ENCODE results near the gene CCDC88C.
A peak's percentile ranks its signal among the peaks of the same experiment; 100 is the strongest.

Gene CCDC88C

GRCh38 chr14:91326514-91327249, 90.9 kb downstream of the CCDC88C start:
- no peak for DNase-seq

- no peak for DNase-seq
These were observed 92.7 kb downstream of the CCDC88C start for GRCh38 chr14:91324606-91325575.

GRCh38 chr14:91323671-91324605, 93.7 kb downstream of the CCDC88C start:
- peak; percentile 50 for DNase-seq

GRCh38 chr14:91323031-91323430, 94.6 kb downstream of the CCDC88C start:
- no peak for DNase-seq

- no peak for DNase-seq
These were observed 95.0 kb downstream of the CCDC88C start for GRCh38 chr14:91322623-91323022.

- no peak for DNase-seq
These were observed 96.5 kb downstream of the CCDC88C start for GRCh38 chr14:91321131-91321530.

- no peak for DNase-seq
These were observed 97.4 kb downstream of the CCDC88C start for GRCh38 chr14:91320266-91320665.

- no peak for DNase-seq
These were observed 98.7 kb downstream of the CCDC88C start for GRCh38 chr14:91318911-91319310.

GRCh38 chr14:91317381-91318308, 100.0 kb downstream of the CCDC88C start:
- no peak for DNase-seq

GRCh38 chr14:91316761-91317160, 100.9 kb downstream of the CCDC88C start:
- no peak for DNase-seq

- no peak for DNase-seq
These were observed 101.8 kb downstream of the CCDC88C start for GRCh38 chr14:91315844-91316267.

GRCh38 chr14:91313852-91314251, 103.8 kb downstream of the CCDC88C start:
- DNase-seq, result no peak

GRCh38 chr14:91313154-91313850, 104.3 kb downstream of the CCDC88C start:
- no peak for DNase-seq

GRCh38 chr14:91311284-91311662, 106.3 kb downstream of the CCDC88C start:
- DNase-seq, result no peak

- DNase-seq, result no peak
These were observed 106.9 kb downstream of the CCDC88C start for GRCh38 chr14:91310606-91311283.

- no peak for DNase-seq
These were observed 107.8 kb downstream of the CCDC88C start for GRCh38 chr14:91309756-91310280.

- no peak for DNase-seq
These were observed 109.3 kb downstream of the CCDC88C start for GRCh38 chr14:91308337-91308736.

- no peak for DNase-seq
These were observed 110.0 kb downstream of the CCDC88C start for GRCh38 chr14:91307652-91308051.

- no peak for DNase-seq
These were observed 110.6 kb downstream of the CCDC88C start for GRCh38 chr14:91307046-91307445.

GRCh38 chr14:91306547-91306946, 111.1 kb downstream of the CCDC88C start:
- DNase-seq, result no peak

Measured in T1000 (cell line).